Thoracic aorta (tissue), 2 donors: Measurements from ENCODE around the gene ACADSB. TPM values are rescaled to one million over a fixed set of nuclear protein-coding genes. Genes with fewer than 3 reads are reported as not detected.

ENCODE experiments used
- ATAC-seq: fragments of 150-250 bp; one replicate; pipeline ENCODE4 v1.8.0; 2017; ENCODE audit warnings: low read depth; ENCODE audit not compliant: insufficient number of reproducible peaks, low FRiP score
- DNase-seq: peaks from one replicate; pipeline ENCODE4 v3.0.0-alpha.2; 2020; ENCODE audit warnings: low spot score
- H3K27ac ChIP-seq, 2 donors: fragments of 200-600 bp; sonication (generic); 1 replicate in 1 of 2; 2 replicates in 1 of 2; pipeline ENCODE4 v1.5.1; 2016; ENCODE audit warnings: mild to moderate bottlenecking in 2 of 2, moderate library complexity in 2 of 2
- H3K27me3 ChIP-seq: fragments of 200-600 bp; sonication (generic); replicated peaks from 2 replicates; pipeline ENCODE4 v1.6.0; 2016; ENCODE audit warnings: mild to moderate bottlenecking; ENCODE audit not compliant: insufficient read depth
- H3K36me3 ChIP-seq: fragments of 200-600 bp; sonication (generic); one replicate; pipeline ENCODE4 v1.5.1; 2016
- H3K4me1 ChIP-seq, 2 donors: fragments of 200-600 bp; sonication (generic); 1 replicate in 1 of 2; 2 replicates in 1 of 2; pipeline versions ENCODE4 v1.5.1 to v1.6.0; 2016; ENCODE audit warnings: low read depth in 2 of 2, mild to moderate bottlenecking in 1 of 2; ENCODE audit not compliant: control insufficient read depth in 1 of 2
- H3K4me3 ChIP-seq: fragments of 200-600 bp; sonication (generic); 2 replicates; pipeline ENCODE4 v1.5.1; 2016; ENCODE audit warnings: mild to moderate bottlenecking
- H3K9me3 ChIP-seq: fragments of 200-600 bp; sonication (generic); 2 replicates; pipeline ENCODE4 v1.5.1; 2016
- total RNA-seq, 2 donors: library from RNA; depleted of rRNA; stranded (reverse); fragments of >200 nt; gene quantifications; one replicate each; pipeline versions ENCODE4 v1.1.0 to v1.2.3, GENCODE V29; 2016
- TF ChIP-seq, protein P1 (sequence below): fragments of 200-600 bp; sonication (generic); IDR thresholded peaks from one replicate; pipeline ENCODE4 v1.5.1; 2019; ENCODE audit warnings: antibody characterized with exemption

The ACADSB gene
- total RNA-seq, 2 donors from 2014 or later: 11.8 to 14.7 TPM

DNA sequence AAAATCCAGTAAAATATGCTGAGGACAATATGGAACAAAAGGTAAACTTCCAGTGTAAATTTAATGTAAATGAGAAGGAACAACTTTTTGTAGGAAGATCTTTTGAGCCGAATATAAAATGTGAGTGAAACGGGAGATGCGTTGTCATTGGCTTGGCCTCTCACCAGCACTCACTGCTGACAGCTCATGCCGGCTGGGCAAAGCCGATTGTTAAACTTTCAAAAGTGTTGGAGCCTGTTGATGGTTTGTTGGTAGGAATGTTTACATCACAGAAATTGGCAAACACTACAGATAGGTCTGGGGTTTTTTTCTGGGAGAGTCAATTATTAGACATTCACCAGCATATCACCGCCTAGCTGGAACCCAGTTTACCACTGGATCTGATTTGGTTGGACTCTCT, 22.5 kb upstream of the ACADSB start:
- no peak for DNase-seq
- H3K27ac ChIP-seq: no peak overlapping the region
- H3K4me1 ChIP-seq: no peaks in the 10 kb centered on the region
- no peak for ATAC-seq
- no peaks in the 10 kb centered on the region for H3K36me3 ChIP-seq
- no peaks in the 10 kb centered on the region for H3K9me3 ChIP-seq
- TF ChIP-seq, protein P1, sequence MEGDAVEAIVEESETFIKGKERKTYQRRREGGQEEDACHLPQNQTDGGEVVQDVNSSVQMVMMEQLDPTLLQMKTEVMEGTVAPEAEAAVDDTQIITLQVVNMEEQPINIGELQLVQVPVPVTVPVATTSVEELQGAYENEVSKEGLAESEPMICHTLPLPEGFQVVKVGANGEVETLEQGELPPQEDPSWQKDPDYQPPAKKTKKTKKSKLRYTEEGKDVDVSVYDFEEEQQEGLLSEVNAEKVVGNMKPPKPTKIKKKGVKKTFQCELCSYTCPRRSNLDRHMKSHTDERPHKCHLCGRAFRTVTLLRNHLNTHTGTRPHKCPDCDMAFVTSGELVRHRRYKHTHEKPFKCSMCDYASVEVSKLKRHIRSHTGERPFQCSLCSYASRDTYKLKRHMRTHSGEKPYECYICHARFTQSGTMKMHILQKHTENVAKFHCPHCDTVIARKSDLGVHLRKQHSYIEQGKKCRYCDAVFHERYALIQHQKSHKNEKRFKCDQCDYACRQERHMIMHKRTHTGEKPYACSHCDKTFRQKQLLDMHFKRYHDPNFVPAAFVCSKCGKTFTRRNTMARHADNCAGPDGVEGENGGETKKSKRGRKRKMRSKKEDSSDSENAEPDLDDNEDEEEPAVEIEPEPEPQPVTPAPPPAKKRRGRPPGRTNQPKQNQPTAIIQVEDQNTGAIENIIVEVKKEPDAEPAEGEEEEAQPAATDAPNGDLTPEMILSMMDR: no peak
- H3K4me3 ChIP-seq: no peak overlapping the region
- H3K27me3 ChIP-seq: no peaks in the 10 kb centered on the region

DNA sequence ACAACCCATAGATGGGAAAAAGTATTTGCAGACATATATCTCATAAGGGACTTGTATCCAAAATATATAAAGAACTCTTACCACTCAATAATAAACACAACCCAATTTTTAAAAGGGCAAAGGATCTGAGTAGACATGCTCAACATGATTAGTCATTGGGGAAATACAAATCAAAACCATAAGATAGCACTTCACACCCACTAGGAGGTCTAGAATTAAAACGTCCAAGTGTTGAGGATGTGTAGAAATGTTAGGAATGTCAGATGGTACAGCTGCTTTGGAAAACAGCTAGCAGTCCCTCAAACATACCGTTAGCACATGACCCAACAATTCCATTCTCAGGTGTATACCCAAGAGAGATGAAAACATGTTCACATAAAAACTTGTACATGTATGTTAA, 20.3 kb upstream of the ACADSB start:
- Histone ChIP-seq H3K27me3 (no peaks in the 10 kb centered on the region), H3K36me3 (no peaks in the 10 kb centered on the region), H3K4me1 (no peaks in the 10 kb centered on the region), H3K27ac (no peak overlapping the region), H3K9me3 (no peaks in the 10 kb centered on the region), H3K4me3 (no peak overlapping the region)
- TF ChIP-seq, protein P1: no peak
- no peak for ATAC-seq
- no peak for DNase-seq

DNA sequence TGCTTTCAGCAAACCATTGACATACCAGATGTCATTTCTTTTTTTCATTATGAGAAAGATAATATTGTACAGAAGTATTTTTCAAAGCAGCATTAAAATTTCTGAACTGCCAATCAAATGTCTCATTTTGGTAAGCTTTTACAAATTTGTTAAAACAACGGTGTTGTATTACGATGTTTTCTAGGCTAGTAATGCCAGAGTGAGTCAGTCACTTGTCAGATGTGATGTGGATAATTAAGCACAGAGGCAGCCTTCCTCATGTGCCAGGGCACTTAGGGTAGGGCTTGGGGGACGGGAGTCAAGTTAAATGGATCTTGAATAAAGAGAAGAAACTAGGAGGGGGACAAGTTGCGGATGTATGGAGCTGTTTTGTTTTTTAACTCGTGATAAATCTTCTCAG, 18.5 kb upstream of the ACADSB start:
- H3K4me1 ChIP-seq: no peaks in the 10 kb centered on the region
- H3K27ac ChIP-seq: no peak overlapping the region
- ATAC-seq: no peak
- no peak overlapping the region for H3K4me3 ChIP-seq
- TF ChIP-seq, protein P1: no peak
- no peak for DNase-seq
- H3K9me3 ChIP-seq: no peaks in the 10 kb centered on the region
- no peaks in the 10 kb centered on the region for H3K27me3 ChIP-seq
- H3K36me3 ChIP-seq: peaks cover 12% of the 10 kb centered on the region

DNA sequence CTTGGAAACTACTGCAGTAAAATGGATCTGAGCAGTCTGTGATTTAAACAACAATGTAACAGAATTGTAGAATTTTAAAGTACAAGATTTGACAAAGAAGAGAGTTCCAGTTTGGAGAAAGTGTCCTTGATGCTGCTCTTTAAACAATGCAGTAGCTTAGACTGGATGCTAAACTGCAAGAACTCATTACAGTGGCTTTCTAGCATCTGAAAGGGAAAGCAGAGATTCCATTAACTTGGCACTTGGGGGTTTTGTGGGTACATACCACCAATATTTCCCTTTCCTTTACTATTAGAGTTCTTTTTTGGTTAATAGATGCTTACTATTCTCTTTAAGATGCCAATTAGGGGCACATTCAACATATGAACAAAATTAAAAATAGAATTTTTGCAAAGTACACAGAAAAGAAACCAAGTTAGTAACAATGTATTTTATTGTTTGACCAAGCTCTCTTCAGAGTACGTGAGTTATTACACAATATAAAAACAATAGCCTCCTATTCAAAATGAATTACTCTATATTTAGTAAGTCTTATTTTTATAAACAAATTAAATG, 16.7 kb upstream of the ACADSB start:
- no peaks in the 10 kb centered on the region for H3K4me1 ChIP-seq
- ATAC-seq: no peak
- H3K4me3 ChIP-seq: no peak overlapping the region
- DNase-seq: no peak
- TF ChIP-seq, protein P1: no peak
- H3K36me3 ChIP-seq: peaks cover 12% of the 10 kb centered on the region
- H3K27ac ChIP-seq: no peak overlapping the region
- H3K27me3 ChIP-seq: no peaks in the 10 kb centered on the region
- H3K9me3 ChIP-seq: no peaks in the 10 kb centered on the region

DNA sequence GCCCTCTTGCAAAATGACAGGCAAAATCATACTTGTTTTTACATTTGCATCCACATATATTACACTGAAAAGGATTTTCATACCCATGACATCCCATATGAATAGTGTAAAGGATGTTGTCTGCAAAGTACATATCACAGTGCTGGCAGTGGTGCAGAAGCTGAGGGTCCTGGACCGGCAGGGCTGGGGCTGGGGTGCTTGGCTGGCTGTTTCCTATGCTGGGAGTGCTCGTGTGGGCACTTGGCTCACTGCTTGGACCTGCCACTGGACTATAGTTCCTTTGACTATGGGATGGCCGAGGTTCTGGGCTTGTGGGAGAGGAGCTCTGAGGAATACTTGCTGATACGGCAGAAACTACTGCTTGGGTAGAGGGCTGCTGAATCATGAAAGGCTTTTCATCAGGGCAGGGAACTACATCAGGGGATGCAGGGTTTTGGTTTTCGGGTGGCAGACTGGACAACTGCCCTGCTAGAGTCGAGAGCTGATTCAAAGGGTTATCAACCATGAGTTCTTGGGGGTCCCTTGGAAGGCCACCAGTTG, 14.9 kb upstream of the ACADSB start:
- Histone ChIP-seq H3K9me3 (no peaks in the 10 kb centered on the region), H3K4me3 (no peak overlapping the region), H3K27me3 (no peaks in the 10 kb centered on the region), H3K27ac (no peak overlapping the region), H3K36me3 (peaks cover 19% of the 10 kb centered on the region), H3K4me1 (no peaks in the 10 kb centered on the region)
- DNase-seq (no peak), ATAC-seq (no peak)
- TF ChIP-seq, protein P1: no peak
